HG03378 (cell line): ENCODE measurements around the gene BIN2.
"Not testable (repeated sequence)": the region's sequence is repeated elsewhere in the genome, so short reads cannot be mapped to it uniquely, and the experiment has no call there.

Experiments used
- ATAC-seq: cut with Tn5 transposase; IDR thresholded peaks from one replicate; pipeline ENCODE4 v1.9.1; 2021; ENCODE audit warnings: mild to moderate bottlenecking, moderate library complexity; ENCODE audit not compliant: unreplicated experiment

The BIN2 gene

DNA sequence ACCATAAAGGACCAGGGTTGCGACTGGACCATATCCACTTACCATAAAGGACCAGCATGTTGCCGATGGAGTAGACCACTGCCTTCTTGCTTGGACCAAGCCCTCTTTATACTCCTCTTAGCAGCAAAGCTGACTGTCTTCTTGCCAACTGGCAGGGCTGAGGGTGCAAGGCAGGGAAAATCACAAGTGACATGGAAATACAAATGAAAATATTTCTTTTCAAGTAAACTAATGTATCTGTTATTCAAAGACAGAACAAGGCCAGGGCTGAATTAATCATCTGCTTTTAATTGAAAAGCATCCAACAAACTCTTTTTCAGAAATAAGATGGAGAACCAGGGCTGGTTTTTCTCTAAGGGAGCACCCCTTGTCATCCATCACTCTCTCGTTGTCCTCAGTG, 22.6 kb upstream of the BIN2 start, which contains the start of gene CELA1:
CELA1 (minus strand) TSS at position 99 of the 400 bp plus-strand sequence; CDS start at position 58, 41 bp downstream.
- no peak for ATAC-seq

DNA sequence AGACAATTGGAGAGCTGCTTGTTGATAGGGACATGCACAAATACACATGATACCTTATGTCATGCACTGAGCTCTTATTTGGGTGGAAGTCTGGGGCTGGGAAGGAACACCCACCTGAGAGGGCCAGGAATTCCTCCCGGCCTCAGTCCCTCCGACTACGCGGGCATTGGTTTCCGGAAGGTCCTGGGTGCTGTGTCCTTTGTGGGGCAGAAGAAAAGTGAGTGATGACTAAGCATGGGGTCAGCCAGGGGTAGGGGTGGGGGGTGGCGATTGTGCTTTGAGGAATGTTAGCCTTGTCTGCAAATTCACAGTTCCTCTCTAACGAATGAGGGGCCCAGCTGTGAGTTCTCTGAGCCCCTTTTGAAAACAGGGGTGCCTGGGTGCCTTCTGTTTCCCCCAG, 21.7 kb upstream of the BIN2 start:
- ATAC-seq = no peak

DNA sequence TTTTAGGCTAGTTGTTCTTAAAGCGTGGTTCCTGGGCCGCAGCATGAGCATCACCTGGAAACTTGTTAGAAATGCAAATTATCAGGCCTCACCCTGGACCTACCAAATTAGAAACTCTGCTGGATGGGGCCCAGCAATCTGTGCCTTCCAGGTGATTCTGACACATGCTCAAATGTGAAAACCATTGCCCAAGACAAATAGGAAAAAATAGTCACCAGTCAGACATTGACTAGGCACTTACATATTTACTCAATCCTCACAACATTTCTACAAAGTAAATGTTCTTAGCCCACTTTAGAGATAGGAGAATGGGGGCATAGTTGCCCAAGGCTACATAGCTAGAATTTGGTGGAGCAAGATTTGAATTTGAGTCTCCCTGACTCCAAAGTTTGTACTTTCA, 19.2 kb upstream of the BIN2 start:
- ATAC-seq = no peak

DNA sequence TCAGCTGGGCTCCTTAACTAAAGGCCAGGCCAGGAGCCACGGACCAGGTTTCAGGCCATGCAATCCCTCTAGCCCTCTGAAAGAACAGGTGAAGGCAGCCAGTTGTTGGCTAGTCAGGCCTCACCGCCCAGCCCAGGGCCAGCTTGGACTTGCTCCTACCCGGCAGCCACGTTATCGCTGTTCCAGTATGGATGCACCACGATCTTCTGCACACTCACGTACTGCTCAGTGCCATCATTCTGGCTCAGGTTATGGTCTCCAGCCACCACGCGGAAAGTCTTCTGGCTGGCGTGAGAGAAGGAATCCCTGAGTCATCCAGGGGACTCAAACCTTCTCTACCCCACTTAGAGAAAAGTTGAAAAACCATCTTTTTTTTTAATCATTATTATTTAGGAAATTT, 18.4 kb upstream of the BIN2 start:
- no peak for ATAC-seq

DNA sequence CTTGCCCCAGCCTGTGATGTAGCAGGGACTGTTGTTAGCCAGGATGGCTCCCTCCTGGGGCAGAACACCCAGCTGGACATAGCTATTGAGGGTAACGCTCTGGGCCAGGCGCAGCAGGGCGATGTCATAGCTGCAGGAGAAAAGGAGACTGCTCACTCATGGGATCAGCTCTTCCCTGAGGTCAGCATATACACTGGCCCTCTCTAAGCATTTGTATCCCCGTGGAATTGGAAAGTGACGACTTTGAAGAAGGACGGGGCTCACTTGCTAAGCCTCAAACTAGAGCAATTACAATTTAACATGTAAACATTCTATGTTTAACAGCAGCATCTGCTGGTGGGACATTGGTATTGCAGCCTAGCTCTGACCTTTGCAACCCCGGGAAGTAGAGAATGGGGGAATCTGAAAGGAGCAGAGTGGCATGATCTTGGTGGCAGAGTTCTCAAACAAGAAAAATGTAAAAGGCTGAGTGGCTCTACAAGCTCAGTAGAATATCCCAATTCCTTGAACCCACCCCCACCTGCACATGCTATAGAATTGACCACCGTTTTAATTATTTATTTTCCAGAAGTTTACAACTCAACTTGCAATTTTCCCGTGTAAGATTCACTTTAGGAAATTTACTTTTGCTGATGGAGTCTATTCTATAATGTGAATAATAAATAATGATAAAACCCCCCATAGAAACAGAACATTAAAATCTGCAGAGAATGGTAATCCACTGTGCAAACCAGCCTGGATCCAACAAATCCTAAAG, 17.5 kb upstream of the BIN2 start:
- ATAC-seq = no peak

- no peak for ATAC-seq
Observed at GRCh38 chr12:51339750-51340149, 15.8 kb upstream of the BIN2 start.

DNA sequence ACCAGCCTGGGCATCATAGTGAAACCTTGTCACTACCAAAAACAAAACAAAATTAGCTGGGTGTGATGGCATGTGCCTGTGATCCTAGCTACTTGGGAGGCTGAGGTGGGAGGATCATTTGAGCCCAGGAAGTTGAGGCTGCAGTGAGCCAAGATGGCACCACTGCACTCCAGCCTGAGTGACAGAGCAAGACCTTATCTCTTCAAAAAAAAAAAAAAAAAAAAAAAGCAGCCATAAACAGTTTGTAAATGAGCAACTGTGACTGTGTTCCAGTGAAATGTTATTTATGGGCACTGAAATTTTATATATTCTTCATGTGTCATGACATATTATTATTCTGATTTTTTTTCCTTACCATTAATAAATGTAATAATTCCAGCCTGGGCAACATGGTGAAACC, 13.4 kb upstream of the BIN2 start:
- not testable (repeated sequence) for ATAC-seq

- no peak for ATAC-seq
Observed at GRCh38 chr12:51335931-51336330, 12.0 kb upstream of the BIN2 start.

DNA sequence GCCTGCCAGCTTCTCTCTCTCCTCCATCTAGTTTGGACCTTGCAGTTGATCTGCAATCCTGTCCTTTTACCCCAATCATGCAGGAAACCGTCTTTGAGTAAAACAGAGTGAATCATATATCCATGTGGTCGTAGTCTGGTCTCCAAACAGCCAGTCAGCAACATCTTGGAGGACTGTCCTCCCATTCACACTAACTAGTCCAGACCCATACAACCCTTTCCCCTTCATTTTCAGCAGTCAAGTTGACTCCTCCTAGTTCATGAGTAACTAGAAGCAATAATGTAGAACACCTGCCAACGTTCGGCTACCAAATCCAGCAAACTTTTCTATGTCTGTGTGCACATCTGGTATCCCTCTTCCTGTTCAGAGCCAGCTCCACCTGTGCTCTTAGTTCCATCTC, 10.8 kb upstream of the BIN2 start:
- no peak for ATAC-seq

DNA sequence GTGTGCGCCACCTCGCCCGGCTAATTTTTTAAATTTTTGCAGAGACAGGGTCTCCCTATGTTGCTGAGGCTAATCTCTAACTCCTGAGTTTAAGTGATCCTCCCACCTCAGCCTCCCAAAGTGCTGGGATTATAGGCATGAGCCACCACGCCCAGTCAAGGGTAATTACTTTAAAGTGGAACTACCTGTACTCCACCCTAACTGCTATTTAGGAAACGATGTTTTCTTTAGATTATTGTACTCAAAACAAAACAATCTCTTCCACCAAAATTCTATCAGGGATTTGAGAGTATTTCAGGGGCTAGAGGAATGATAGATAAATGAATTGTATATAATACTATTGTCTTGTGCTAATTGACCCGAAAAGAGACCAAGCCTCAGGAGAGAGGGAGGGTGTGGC, 9.6 kb upstream of the BIN2 start:
- ATAC-seq = no peak

GRCh38 chr12:51330186-51330585, 6.2 kb upstream of the BIN2 start:
- no peak for ATAC-seq

- no peak for ATAC-seq
Observed at GRCh38 chr12:51329742-51330141, 5.8 kb upstream of the BIN2 start.

- no peak for ATAC-seq
Observed at GRCh38 chr12:51328587-51328986, 4.6 kb upstream of the BIN2 start.

- peak; percentile 50 for ATAC-seq
Observed at GRCh38 chr12:51326698-51327439, 2.9 kb upstream of the BIN2 start.

DNA sequence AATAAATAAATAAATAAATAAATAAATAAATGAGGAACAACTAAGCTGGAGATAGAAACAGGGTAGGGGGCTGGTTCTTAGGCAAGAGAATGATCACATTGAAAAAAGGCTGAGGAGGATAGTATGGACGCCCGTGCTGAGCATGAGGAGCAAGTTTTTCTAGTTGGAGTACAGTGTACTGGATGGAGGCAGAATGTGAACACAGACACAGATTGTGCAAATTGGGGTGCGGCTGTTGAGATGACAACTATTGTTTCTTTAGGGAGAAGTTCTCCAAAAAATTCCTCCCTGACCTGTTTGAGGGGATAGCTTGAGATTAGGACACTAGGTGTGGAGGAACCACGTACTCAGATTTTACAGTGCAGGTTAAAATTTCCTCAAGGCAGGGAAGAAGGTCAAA, 979 bp upstream of the BIN2 start:
- no peak for ATAC-seq

GRCh38 chr12:51323317-51323960, 535 bp downstream of the BIN2 start:
- no peak for ATAC-seq

DNA sequence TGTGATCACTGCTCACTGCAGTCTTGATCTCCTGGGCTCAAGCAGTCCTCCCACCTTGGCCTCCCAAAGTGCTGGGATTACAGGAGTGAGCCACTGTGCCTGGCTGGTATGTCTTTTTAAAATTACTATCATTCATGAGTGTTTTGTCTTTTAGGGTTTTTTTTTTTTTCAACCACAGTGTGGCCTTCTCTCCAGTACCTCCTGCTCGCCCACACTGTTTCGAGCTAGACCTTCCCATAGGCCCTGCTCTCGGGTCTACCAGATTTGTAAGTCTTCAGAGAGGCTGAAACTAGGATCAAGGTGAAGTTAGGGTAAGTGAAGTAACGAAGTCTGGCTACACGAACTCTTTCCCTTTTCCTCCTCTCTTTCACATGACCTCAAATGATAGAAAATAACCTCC, 1.5 kb downstream of the BIN2 start:
- ATAC-seq = no peak

- no peak for ATAC-seq
Observed at GRCh38 chr12:51321882-51322281, 2.1 kb downstream of the BIN2 start.

- no peak for ATAC-seq
Observed at GRCh38 chr12:51320695-51321320, 3.2 kb downstream of the BIN2 start.

GRCh38 chr12:51320311-51320694, 3.7 kb downstream of the BIN2 start:
- no peak for ATAC-seq

DNA sequence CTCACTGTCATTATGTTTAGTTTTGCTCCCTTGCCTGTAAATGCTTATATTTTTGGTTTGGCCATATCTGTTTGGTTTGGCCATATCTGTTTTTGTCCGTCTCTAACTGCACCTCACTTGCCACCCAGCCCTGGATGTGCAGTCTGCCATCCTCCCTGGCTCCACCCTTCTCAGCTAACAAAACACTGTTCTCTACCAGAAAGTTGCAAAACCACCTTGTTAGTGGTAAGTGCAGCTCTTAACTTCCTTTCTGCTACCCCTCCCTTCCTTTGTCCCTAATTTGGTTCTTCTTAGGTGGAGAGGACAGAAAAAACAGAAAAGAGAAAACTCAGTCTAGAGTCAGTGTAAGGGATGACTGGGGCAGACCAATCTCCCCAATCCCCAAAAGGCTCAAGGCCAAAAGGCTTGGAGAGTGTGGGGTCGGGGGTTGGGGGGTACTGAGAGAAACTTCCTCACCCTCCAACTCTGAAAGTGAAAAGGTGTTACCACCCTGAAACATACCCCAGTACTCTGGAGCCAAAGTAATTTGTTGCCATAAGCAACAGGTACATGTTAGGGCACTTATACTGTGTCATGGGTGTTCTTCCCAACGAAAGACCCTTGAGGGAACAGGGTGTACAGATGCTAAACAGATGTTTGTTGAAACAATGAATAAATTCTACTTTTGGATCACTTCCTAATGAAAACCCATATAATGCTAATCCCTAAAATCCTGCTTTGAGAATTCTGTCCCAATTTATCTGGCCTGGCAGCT, 5.0 kb downstream of the BIN2 start:
- no peak for ATAC-seq
